Epidermal melanocyte (primary cell): Measurements from ENCODE around the gene TPT1.

Experiments used
- DNase-seq: peaks from one replicate; pipeline ENCODE4 v3.0.0; 2011; ENCODE audit warnings: low spot score; ENCODE audit not compliant: insufficient read length

Gene TPT1

DNA sequence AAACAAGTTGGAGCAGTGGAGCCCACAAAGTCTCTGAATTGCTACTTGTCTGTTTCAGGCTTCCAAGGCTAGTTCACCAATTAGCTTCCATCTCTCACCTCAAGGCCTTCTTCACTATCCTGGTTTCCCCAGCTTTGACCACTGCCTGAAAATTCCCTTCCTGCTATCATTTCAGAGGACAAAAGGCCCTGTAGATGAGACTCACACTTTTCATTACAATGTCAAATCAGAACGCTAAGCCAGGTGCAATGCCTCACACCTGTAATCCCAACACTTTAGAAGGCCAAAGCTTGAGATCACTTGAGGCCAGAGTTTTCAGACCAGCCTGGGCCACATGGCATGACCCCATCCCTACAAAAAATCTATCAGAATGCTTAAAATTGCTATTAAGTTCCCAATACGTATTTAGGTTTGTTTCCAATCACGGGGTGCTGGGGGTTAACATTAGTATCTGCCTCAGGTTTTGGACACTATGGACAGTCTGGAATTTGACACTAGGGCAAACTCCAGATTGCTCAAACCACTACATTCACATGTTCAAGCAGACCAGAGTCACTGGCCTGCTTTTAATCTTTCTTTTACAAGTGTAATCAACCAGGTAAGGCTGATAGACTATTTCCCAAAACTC lies 5.5 kb downstream of the TPT1 start:
- DNase-seq = no peak

GRCh38 chr13:45333977-45334922 lies 6.7 kb downstream of the TPT1 start:
- DNase-seq = no peak

DNA sequence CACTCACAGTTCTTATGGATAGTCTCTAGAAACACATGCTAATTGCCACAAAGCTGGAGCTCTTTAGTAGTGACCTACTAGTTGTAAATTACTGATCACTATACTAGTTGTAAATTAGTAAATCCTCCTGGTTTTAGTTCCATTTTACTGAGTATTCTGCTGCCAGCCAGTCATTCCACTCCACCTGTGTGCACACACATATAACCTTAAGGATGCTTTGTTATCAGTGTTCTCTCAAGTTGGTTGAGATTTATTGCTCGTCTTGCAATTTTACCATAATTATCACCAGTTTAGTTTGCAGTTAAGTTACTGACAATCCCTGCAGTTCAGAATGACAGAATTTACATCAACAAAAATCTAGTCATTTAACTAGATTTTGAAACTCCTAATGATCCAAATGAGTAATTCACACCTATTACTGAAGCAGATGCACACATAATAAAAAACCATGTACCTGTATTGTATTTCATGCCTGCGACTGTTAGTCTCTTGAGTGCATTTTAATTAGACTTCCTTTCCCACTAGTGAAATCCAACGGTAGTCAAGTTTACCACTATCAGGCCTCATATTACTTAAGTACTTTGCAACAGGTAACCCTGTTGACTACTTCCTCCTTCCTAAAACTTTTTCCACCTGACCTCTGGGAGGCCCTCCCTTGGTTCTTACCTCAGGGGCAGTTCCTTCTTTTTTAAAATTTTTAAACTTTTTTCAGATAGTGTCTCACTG lies 7.6 kb downstream of the TPT1 start:
- DNase-seq = no peak

DNA sequence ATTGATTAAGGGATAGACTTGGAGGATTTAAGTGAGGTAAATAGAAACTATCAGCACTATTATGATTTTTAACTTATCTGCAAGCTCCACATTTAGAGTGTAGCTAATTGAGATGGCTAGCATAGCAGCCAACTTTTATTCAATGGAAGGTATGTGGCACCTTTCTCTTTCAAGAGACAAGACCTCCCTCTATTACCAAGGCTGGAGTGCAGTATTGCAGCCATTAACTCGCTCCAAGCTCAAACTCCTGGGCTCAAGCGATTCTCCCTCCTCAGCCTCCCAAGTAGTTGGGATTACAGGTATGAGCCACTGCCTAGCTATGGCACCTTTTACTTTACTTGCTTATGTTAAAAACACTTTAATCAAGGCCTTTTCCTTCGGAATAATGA lies 8.2 kb downstream of the TPT1 start:
- DNase-seq = no peak

- DNase-seq = no peak
These were observed 8.8 kb downstream of the TPT1 start for GRCh38 chr13:45332036-45332830.

- no peak for DNase-seq
These were observed 9.3 kb downstream of the TPT1 start for GRCh38 chr13:45331692-45332035.

- no peak for DNase-seq
These were observed 9.8 kb downstream of the TPT1 start for GRCh38 chr13:45331123-45331619.

- DNase-seq = no peak
These were observed 12.3 kb downstream of the TPT1 start for GRCh38 chr13:45328661-45329111.

GRCh38 chr13:45327253-45327955 lies 13.6 kb downstream of the TPT1 start:
- DNase-seq = no peak

GRCh38 chr13:45325806-45326205 lies 15.2 kb downstream of the TPT1 start:
- DNase-seq = no peak

- DNase-seq = no peak
These were observed 19.9 kb downstream of the TPT1 start for GRCh38 chr13:45320876-45321629.

GRCh38 chr13:45316996-45317395 lies 24.0 kb downstream of the TPT1 start:
- DNase-seq = no peak

- DNase-seq = no peak
These were observed 24.6 kb downstream of the TPT1 start for GRCh38 chr13:45316338-45316737.

- no peak for DNase-seq
These were observed 25.3 kb downstream of the TPT1 start for GRCh38 chr13:45315520-45316167.

DNA sequence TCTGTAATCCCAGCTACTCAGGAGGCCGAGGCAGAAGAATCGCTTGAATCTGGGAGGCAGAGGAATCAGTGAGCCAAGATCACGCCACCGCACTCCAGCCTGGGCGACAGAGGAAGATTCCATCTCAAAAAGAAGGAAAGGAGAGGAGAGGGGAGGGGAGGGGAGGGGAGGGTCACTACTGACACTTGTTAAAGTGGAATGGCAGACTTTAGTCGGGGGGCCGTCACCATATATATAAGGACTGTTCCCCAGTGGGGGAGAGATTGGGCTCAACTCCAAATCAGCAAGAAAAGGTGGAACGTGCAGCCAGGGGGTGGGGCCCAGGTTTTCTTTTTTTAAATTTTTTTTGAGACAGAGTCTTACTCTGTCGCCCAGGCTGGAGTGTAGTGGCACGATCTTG lies 26.2 kb downstream of the TPT1 start:
- DNase-seq = no peak

DNA sequence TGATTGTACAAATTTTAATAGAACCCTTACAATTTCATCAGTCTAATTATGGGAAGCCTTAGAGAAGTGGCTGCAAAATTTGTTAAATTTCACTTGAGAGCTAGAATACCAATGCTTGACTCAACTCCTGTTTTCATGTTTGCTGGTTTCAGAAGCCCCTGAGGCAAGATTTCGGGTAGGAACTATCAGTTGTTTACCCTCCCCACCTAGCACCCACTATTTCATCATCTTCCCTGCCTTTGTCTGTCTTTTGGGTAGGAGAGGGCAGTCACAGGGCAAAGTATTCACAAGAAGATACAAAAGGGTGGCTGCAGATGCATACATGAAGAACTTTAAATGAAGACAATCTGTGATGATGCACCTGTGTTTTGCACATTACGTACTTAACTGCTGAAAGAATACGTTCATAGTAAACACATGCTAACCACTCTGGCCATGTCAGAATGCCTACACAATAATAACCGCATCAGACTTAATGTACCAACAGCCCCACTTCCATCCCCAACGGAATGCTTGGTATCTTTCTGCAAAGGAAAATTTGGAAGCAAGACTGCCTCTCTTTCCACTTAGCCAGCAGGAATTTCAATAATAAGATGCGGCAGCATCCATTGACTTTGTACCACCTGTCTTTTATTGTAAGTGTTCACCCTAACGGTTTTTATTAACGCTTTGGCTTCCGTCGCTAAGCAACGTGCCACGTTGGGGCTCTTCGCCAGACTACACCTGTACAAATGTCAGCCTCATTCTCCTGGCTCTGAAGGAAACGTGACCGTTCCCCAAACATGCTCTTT lies 30.4 kb downstream of the TPT1 start:
- no peak for DNase-seq

GRCh38 chr13:45306966-45307365 lies 34.0 kb downstream of the TPT1 start:
- DNase-seq = no peak

- no peak for DNase-seq
These were observed 35.9 kb downstream of the TPT1 start for GRCh38 chr13:45305079-45305478.
